GM18907 (cell line): ENCODE results near the gene CCDC70.
"Not testable (repeated sequence)": the region's sequence is repeated elsewhere in the genome, so short reads cannot be mapped to it uniquely, and the experiment has no call there.

Experiments used
- ATAC-seq: cut with Tn5 transposase; IDR thresholded peaks from one replicate; pipeline ENCODE4 v1.9.1; 2021; ENCODE audit warnings: mild to moderate bottlenecking, moderate library complexity; ENCODE audit not compliant: unreplicated experiment

Gene CCDC70

GRCh38 chr13:51905787-51906186, 44.0 kb downstream of the CCDC70 start:
- no peak for ATAC-seq

GRCh38 chr13:51906581-51906980, 44.8 kb downstream of the CCDC70 start:
- no peak for ATAC-seq

DNA sequence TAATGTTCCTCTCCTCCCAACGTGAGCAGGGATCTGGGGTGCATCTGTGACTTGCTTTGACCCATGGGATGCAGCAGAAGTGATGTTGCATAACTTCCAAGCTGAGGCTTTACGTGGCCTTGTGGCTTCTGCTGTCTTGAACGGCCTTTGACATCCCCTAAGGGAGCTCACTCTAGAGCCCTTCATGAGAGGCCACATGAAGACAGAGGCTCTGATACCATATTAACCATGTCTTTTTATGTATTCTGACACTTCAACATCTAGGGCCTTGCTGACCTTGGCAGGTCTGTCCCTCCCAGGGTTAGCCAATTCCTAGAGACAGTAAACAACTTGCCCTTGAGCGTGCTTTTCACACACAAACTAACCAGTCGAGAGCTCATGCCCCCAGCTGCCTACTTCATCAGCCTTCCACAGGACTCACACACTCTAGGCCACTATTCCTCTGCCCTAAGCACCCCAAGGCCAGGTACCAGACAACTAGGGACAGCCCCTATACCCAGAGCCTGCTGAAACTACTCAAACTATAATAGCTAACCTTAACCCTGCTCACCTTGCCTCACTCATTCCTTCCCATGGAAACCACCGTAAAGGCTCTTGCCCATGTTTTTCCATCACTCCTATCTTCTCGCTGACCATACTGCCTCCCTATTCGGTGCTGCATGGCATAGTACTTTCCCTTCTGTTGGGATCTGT, 45.4 kb downstream of the CCDC70 start:
- no peak for ATAC-seq

DNA sequence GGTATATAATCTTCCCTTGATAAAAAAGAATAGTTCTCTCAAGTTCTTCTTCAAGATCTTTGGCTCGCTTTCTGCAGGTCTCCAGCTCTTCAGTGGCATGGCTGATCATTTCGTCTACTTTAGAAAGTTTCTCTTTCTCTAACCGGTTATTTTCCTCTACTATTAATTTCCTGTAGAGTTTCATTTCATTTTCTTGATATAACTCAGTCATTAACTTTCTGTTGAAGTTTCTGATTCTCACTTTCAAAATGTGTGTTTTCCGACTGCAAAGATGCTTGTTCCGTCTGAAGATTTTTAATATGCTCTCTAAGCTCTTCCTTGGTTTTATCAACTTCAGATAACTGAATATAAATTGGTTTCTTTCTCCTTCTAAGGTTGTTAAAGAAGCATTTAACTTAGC, 47.5 kb downstream of the CCDC70 start:
- ATAC-seq: not testable (repeated sequence)

- ATAC-seq: no peak
Measured at GRCh38 chr13:51910508-51910907, 48.7 kb downstream of the CCDC70 start.

GRCh38 chr13:51912091-51912490, 50.3 kb downstream of the CCDC70 start:
- ATAC-seq: no peak

DNA sequence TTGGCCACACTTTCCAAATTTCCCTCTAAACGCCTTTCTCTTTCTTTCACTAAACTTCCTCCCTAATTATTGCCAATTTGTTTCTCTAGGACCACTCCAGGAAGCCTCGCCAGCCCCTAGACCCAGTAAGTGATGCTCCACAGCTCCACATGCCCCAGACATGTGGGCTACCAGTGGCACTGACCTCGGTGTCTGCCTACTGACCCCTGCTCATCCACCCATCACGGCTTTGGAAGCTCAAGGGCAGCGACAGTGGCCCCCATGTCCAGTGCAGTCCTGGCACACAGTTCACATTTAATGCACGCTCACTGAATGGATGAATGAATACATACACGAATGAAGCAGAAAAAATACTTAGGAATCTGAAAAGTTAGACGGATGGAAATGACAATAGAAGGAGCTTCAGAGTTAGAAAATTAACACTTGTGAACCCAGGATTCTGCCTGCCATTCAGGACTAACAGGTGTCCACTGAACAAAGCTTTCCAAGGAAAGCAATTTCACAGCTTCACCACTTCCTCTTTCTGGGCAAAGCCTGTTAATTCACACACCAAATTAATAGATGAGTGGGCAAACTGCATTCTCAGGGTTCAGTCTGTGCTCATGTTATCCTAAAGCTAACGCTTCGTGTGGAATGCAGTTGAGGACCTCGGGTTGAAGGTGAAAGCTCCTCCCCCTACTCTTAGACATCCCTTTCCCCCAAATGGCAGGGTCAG, 50.9 kb downstream of the CCDC70 start:
- no peak for ATAC-seq

DNA sequence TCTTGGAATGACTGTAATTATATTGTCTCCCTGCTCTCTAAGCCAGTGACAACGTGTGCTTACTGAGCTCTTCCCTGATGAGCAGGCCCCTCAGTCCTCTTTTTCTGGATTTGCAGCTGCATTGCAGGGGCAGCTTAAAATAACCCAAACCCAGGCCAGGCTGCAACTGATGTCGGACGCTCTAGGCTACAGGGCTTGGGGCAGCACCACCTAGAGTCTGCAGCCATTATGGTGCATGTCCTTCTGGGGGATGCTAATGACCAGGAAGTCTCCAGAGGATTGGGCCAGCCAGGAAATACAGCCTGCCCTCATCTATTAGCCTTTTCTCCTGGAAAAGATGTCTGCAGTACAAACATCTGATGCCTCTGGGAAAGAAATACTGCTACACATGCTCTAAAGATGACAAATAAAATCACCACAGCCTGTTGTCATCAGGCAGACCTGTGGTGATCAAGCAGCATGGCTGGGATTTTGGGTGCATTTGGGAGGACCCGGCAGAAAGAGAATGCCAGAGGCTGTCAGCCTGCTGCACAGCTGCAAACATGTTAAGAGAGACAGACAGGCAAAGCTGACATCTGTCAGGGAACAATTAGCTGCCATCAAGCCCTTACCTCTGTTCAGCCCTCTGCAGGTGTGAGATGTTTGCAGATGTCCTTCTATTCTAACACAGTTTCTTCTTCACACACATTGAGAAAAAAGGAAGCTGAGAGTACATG, 51.8 kb downstream of the CCDC70 start:
- no peak for ATAC-seq

DNA sequence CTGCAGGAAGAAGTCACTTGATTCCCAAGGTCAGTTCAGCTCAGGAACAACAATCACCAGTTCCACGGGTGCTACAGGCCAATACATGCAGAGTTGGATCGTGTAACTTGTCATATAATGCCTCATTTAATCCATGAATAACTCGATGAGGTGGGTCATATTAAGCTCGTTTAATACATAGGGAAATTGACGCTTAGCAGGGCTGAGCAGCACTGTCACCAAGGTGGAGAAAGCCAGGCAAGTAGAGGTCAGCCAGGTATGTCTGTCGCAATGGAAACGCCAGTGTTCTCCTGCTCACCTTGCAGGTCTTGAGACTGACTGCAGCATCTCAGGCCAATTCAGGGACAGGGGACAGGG, 52.3 kb downstream of the CCDC70 start:
- ATAC-seq: no peak
